Activated naive CD4-positive, alpha-beta T cell treated with anti-CD3 and anti-CD28 coated beads, Interleukin-2, amount 10 ng/mL, durations not matched to agents 7 days and 5 days (primary cell): ENCODE data around the gene RETREG1.
"Not testable (repeated sequence)": the region's sequence is repeated elsewhere in the genome, so short reads cannot be mapped to it uniquely, and the experiment has no call there.

Experiments used
- CTCF ChIA-PET: fragments of 350-600 bp; sonication (Branson Sonifier 250); formaldehyde crosslinking; loops from one replicate; lab custom pipeline; 2021; ENCODE audit warnings: antibody characterized with exemption; lab: Charles Lee
- DNase-seq: peaks from one replicate; pipeline ENCODE4 v3.0.0-alpha.2; 2020
- H3K27ac Mint-ChIP-seq: one replicate; pipeline ENCODE4 v1.8.0; 2021; ENCODE audit warnings: mild to moderate bottlenecking, moderate library complexity, mixed read lengths
- H3K27me3 Mint-ChIP-seq: one replicate; pipeline ENCODE4 v1.8.0; 2021; ENCODE audit warnings: mild to moderate bottlenecking, mixed read lengths
- H3K36me3 Mint-ChIP-seq: one replicate; pipeline ENCODE4 v1.8.0; 2021; ENCODE audit warnings: mixed read lengths
- H3K4me1 Mint-ChIP-seq: one replicate; pipeline ENCODE4 v1.8.0; 2021; ENCODE audit warnings: mixed read lengths
- H3K4me3 Mint-ChIP-seq: one replicate; pipeline ENCODE4 v1.8.0; 2021; ENCODE audit warnings: mild to moderate bottlenecking, moderate library complexity, mixed read lengths
- H3K9me3 Mint-ChIP-seq: one replicate; pipeline ENCODE4 v1.8.0; 2021; ENCODE audit warnings: mixed read lengths

The RETREG1 gene

GRCh38 chr5:16639206-16639605 is 22.4 kb upstream of the RETREG1 start:
- Mint-ChIP-seq H3K27ac (no peak overlapping the region), H3K9me3 (peaks cover 2% of the 10 kb centered on the region), H3K4me1 (peaks cover 7% of the 10 kb centered on the region), H3K27me3 (peaks cover 13% of the 10 kb centered on the region), H3K4me3 (no peak overlapping the region), H3K36me3 (no peaks in the 10 kb centered on the region)
- CTCF ChIA-PET: interaction anchor here (1.1 kb wide), 1 partner anchor 87 kb away, joined by 3 read pairs; no protein-coding TSS in a partner anchor
- no peak for DNase-seq

GRCh38 chr5:16628376-16628775 is 11.6 kb upstream of the RETREG1 start:
- CTCF ChIA-PET: interaction anchor here (2.1 to 3.2 kb wide), 2 partner anchors 12 to 38 kb away, joined by 14 to 16 read pairs; partner anchors contain the start of gene RETREG1
- H3K36me3 Mint-ChIP-seq: peaks cover 11% of the 10 kb centered on the region
- H3K9me3 Mint-ChIP-seq: peaks cover 5% of the 10 kb centered on the region
- no peak for DNase-seq
- H3K4me3 Mint-ChIP-seq: no peak overlapping the region
- H3K27ac Mint-ChIP-seq: peak overlapping the region; percentile 99
- peaks cover 62% of the 10 kb centered on the region for H3K4me1 Mint-ChIP-seq
- no peaks in the 10 kb centered on the region for H3K27me3 Mint-ChIP-seq

GRCh38 chr5:16626696-16627264 is 10.0 kb upstream of the RETREG1 start:
- H3K4me3 Mint-ChIP-seq: no peak overlapping the region
- CTCF ChIA-PET: interaction anchor here (0.9 to 3.2 kb wide), 4 partner anchors 8 to 62 kb away, joined by 3 to 16 read pairs (median 10); partner anchors contain the start of gene RETREG1
- DNase-seq: peak; percentile 55
- peaks cover 63% of the 10 kb centered on the region for H3K4me1 Mint-ChIP-seq
- peaks cover 9% of the 10 kb centered on the region for H3K36me3 Mint-ChIP-seq
- H3K9me3 Mint-ChIP-seq: no peaks in the 10 kb centered on the region
- H3K27me3 Mint-ChIP-seq: no peaks in the 10 kb centered on the region
- peak overlapping the region; percentile 92 for H3K27ac Mint-ChIP-seq

GRCh38 chr5:16625096-16625495 is 8.3 kb upstream of the RETREG1 start:
- Mint-ChIP-seq H3K27me3 (no peaks in the 10 kb centered on the region), H3K36me3 (peaks cover 2% of the 10 kb centered on the region), H3K27ac (no peak overlapping the region), H3K4me3 (no peak overlapping the region), H3K9me3 (no peaks in the 10 kb centered on the region), H3K4me1 (peaks cover 62% of the 10 kb centered on the region)
- CTCF ChIA-PET: interaction anchor here (3.2 kb wide), 1 partner anchor 9 kb away, joined by 16 read pairs; the partner anchor contains the start of gene RETREG1
- no peak for DNase-seq

GRCh38 chr5:16619136-16619535 is 2.3 kb upstream of the RETREG1 start:
- H3K36me3 Mint-ChIP-seq: peaks cover 14% of the 10 kb centered on the region
- DNase-seq: no peak
- CTCF ChIA-PET: interaction anchor here (1.3 kb wide), 1 partner anchor 47 kb away, joined by 3 read pairs; no protein-coding TSS in a partner anchor
- H3K27me3 Mint-ChIP-seq: peaks cover 3% of the 10 kb centered on the region
- H3K4me3 Mint-ChIP-seq: no peak overlapping the region
- peaks cover 29% of the 10 kb centered on the region for H3K4me1 Mint-ChIP-seq
- no peak overlapping the region for H3K27ac Mint-ChIP-seq
- H3K9me3 Mint-ChIP-seq: no peaks in the 10 kb centered on the region

GRCh38 chr5:16618138-16618897 is 1.5 kb upstream of the RETREG1 start:
- no peak for DNase-seq
- no peak overlapping the region for H3K27ac Mint-ChIP-seq

GRCh38 chr5:16617274-16617968 is 624 bp upstream of the RETREG1 start:
- Mint-ChIP-seq H3K27me3 (peaks cover 3% of the 10 kb centered on the region), H3K4me1 (peaks cover 42% of the 10 kb centered on the region), H3K4me3 (no peak overlapping the region), H3K36me3 (peaks cover 26% of the 10 kb centered on the region), H3K27ac (no peak overlapping the region), H3K9me3 (no peaks in the 10 kb centered on the region)
- CTCF ChIA-PET: interaction anchor here (0.6 to 3.2 kb wide), 3 partner anchors 9 to 75 kb away, joined by 3 to 16 read pairs (median 11); no protein-coding TSS in a partner anchor
- peak; percentile 77 for DNase-seq

More at GRCh38 chr5:16618138-16618897, 1.5 kb upstream of the RETREG1 start:
- no peaks in the 10 kb centered on the region for H3K9me3 Mint-ChIP-seq
- peaks cover 35% of the 10 kb centered on the region for H3K4me1 Mint-ChIP-seq
- CTCF ChIA-PET: interaction anchor here (0.6 to 3.2 kb wide), 4 partner anchors 8 to 74 kb away, joined by 3 to 16 read pairs (median 7); no protein-coding TSS in a partner anchor
- H3K27me3 Mint-ChIP-seq: peaks cover 3% of the 10 kb centered on the region
- H3K36me3 Mint-ChIP-seq: peaks cover 21% of the 10 kb centered on the region
- no peak overlapping the region for H3K4me3 Mint-ChIP-seq

GRCh38 chr5:16615741-16616535 is 859 bp downstream of the RETREG1 start:
- DNase-seq: peak; percentile 44
- Mint-ChIP-seq H3K36me3 (peaks cover 39% of the 10 kb centered on the region), H3K4me1 (peaks cover 49% of the 10 kb centered on the region), H3K4me3 (peak overlapping the region; percentile 99), H3K27ac (peak overlapping the region; percentile 97), H3K9me3 (peaks cover 4% of the 10 kb centered on the region), H3K27me3 (peaks cover 3% of the 10 kb centered on the region)
- CTCF ChIA-PET: interaction anchor here (2.2 to 3.2 kb wide), 2 partner anchors 11 to 51 kb away, joined by 11 to 16 read pairs; no protein-coding TSS in a partner anchor

GRCh38 chr5:16612007-16612406 is 4.8 kb downstream of the RETREG1 start:
- CTCF ChIA-PET: no interaction called here
- DNase-seq: no peak
- no peak overlapping the region for H3K27ac Mint-ChIP-seq
- H3K36me3 Mint-ChIP-seq: peaks cover 60% of the 10 kb centered on the region
- H3K9me3 Mint-ChIP-seq: peaks cover 7% of the 10 kb centered on the region
- H3K27me3 Mint-ChIP-seq: peaks cover 3% of the 10 kb centered on the region
- H3K4me3 Mint-ChIP-seq: no peak overlapping the region
- H3K4me1 Mint-ChIP-seq: peaks cover 57% of the 10 kb centered on the region

GRCh38 chr5:16610896-16611295 is 5.9 kb downstream of the RETREG1 start:
- Mint-ChIP-seq H3K4me1 (peaks cover 53% of the 10 kb centered on the region), H3K36me3 (peaks cover 66% of the 10 kb centered on the region)
- DNase-seq, H3K9me3 Mint-ChIP-seq, H3K27me3 Mint-ChIP-seq, H3K27ac Mint-ChIP-seq, CTCF ChIA-PET, H3K4me3 Mint-ChIP-seq: not testable (repeated sequence)

GRCh38 chr5:16609412-16609811 is 7.4 kb downstream of the RETREG1 start:
- CTCF ChIA-PET: no interaction called here
- Mint-ChIP-seq H3K27ac (no peak overlapping the region), H3K27me3 (no peaks in the 10 kb centered on the region), H3K4me1 (peaks cover 54% of the 10 kb centered on the region), H3K36me3 (peaks cover 69% of the 10 kb centered on the region), H3K4me3 (no peak overlapping the region), H3K9me3 (peaks cover 7% of the 10 kb centered on the region)
- no peak for DNase-seq

- Mint-ChIP-seq H3K27me3 (no peaks in the 10 kb centered on the region), H3K9me3 (peaks cover 7% of the 10 kb centered on the region), H3K27ac (no peak overlapping the region), H3K4me3 (no peak overlapping the region), H3K36me3 (peaks cover 61% of the 10 kb centered on the region), H3K4me1 (peaks cover 39% of the 10 kb centered on the region)
- CTCF ChIA-PET: no interaction called here
- no peak for DNase-seq
Measured at GRCh38 chr5:16606628-16607027, 10.2 kb downstream of the RETREG1 start.

GRCh38 chr5:16603701-16604100 is 13.1 kb downstream of the RETREG1 start:
- no peak for DNase-seq
- Mint-ChIP-seq H3K4me1 (peaks cover 40% of the 10 kb centered on the region), H3K9me3 (no peaks in the 10 kb centered on the region), H3K4me3 (no peak overlapping the region), H3K27ac (no peak overlapping the region), H3K36me3 (peaks cover 56% of the 10 kb centered on the region), H3K27me3 (no peaks in the 10 kb centered on the region)
- CTCF ChIA-PET: no interaction called here
